OCI-LY3 (cell line): Measurements from ENCODE around the gene ASTN1.

ENCODE experiments used
- H2AFZ ChIP-seq: fragments of 200-600, 300-600 bp; shearing (Covaris generic); 2 replicates; pipeline ENCODE4 v1.6.0; 2014; ENCODE audit warnings: antibody characterized with exemption, low read depth, low read length
- H3K27ac ChIP-seq: fragments of 200-600, 300-600 bp; sonication (generic); 2 replicates; pipeline ENCODE4 v1.5.1; 2014; ENCODE audit warnings: mild to moderate bottlenecking, low read length, moderate library complexity, mixed read lengths
- H3K27me3 ChIP-seq: fragments of 200-600, 300-600 bp; sonication (generic); 2 replicates; pipeline ENCODE4 v1.6.1; 2014; ENCODE audit warnings: low read depth, low read length, mixed read lengths
- H3K36me3 ChIP-seq: fragments of 200-600, 300-600 bp; sonication (generic); replicated peaks from 2 replicates; pipeline ENCODE3; 2014; ENCODE audit warnings: low read depth, low read length, mixed read lengths
- H3K4me1 ChIP-seq: fragments of 300-600, 200-600 bp; sonication (generic); 2 replicates; pipeline ENCODE4 v1.6.1; 2014; ENCODE audit warnings: low read length, mixed read lengths
- H3K4me2 ChIP-seq: fragments of 200-600, 300-600 bp; sonication (generic); 2 replicates; pipeline ENCODE4 v1.6.1; 2014; ENCODE audit warnings: low read length, mixed read lengths
- H3K4me3 ChIP-seq: fragments of 300-600, 200-600 bp; sonication (generic); 2 replicates; pipeline ENCODE4 v1.5.1; 2014; ENCODE audit warnings: antibody characterized with exemption, mild to moderate bottlenecking, low read length, moderate library complexity
- H3K79me2 ChIP-seq: fragments of 300-600, 200-600 bp; shearing (Covaris generic); 2 replicates; pipeline ENCODE4 v1.6.1; 2014; ENCODE audit warnings: mild to moderate bottlenecking, low read length, mixed read lengths
- H3K9ac ChIP-seq: fragments of 300-600, 200-600 bp; shearing (Covaris generic); 2 replicates; pipeline ENCODE4 v1.6.0; 2014; ENCODE audit warnings: mild to moderate bottlenecking, low read length, moderate library complexity
- H3K9me3 ChIP-seq: fragments of 200-600, 300-600 bp; shearing (Covaris generic); 2 replicates; pipeline ENCODE4 v1.6.1; 2014; ENCODE audit warnings: low read length, mixed read lengths; ENCODE audit not compliant: insufficient read depth
- H4K20me1 ChIP-seq: fragments of 200-600, 300-600 bp; sonication (generic); 2 replicates; pipeline ENCODE4 v1.6.1; 2016; ENCODE audit warnings: low read length, mixed read lengths; ENCODE audit not compliant: insufficient read depth
- CTCF ChIP-seq: fragments of 200-600, 300-600 bp; sonication (generic); IDR thresholded peaks from 2 replicates; pipeline ENCODE4 v1.5.1; 2014; ENCODE audit warnings: antibody characterized with exemption, low read length, low read depth
- EZH2phosphoT487 ChIP-seq: fragments of 200-600 bp; shearing (Covaris generic); IDR thresholded peaks from 2 replicates; pipeline ENCODE4 v1.6.1; 2018; ENCODE audit warnings: antibody characterized with exemption, mixed run types, low read depth

Gene ASTN1

DNA sequence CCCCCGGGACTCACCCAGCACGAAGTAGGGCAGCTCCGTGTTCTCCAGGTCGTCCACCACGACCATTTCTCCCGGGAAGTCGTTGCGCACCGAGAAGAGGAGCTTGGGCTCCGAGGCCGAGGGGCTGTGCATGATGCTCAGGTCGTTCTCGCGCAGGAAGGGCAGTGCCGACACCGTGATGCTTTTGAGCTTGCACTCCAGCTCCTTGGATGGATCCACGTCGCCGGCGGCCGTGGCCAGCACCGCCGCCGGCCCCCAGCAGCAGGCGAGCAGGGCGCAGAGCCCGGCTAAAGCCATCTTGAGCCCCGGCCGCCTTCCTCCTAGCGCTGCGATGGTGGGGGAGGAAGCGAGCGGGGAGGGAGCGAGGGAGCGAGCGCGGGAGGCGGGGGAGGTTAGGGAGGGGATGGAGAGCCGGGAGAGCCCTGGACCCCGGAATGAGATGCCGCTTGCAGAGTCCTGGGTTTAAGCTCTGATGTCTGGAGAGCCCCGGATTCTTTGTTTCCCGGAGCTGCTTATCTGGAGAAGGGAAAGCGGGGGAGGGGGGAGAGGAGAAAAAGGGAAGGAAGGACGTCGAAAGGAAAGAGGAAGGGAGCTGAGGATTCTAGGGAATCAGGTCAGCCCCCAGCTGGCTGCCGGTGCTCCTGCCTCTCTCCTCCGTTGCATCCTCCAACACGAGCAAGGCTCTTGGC, at the start of gene ASTN1:
ASTN1 (minus strand) TSS at position 333 of the 689 bp plus-strand sequence; CDS start at position 297, 36 bp downstream.
- H3K27me3 ChIP-seq, result peaks cover 12% of the 10 kb centered on the region; the same call in 1 of the 2 replicates

DNA sequence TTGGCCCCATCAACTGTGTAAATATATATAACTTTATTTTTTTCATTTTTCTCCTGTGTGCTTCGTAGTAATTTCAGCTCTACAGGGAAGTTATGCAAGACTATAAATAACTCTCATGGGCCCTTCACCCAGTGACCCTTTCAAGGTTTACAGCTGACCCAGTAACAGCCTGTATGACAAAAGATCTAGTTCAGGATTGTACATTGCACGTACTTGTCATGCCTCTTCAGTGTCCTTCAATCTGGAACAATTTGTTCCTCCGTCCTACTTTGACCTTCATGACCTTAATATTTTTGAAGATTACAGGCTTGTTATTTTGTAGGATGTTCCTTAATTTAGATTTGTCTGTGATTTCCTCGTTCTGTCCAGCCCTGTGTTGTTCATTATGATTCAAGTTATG, 46.7 kb upstream of the ASTN1 start:
- Histone ChIP-seq H3K27me3 (no peaks in the 10 kb centered on the region), H3K9ac (no peak overlapping the region), H3K79me2 (no peaks in the 10 kb centered on the region), H3K27ac (no peak overlapping the region), H3K36me3 (no peaks in the 10 kb centered on the region), H3K4me1 (no peaks in the 10 kb centered on the region), H2AFZ (no peak overlapping the region), H4K20me1 (no peaks in the 10 kb centered on the region), H3K4me3 (no peak overlapping the region), H3K9me3 (no peaks in the 10 kb centered on the region), H3K4me2 (no peak overlapping the region)
- TF ChIP-seq CTCF (no peak), EZH2phosphoT487 (no peak)

More for the DNA sequence above, at the start of gene ASTN1:
- H3K79me2 ChIP-seq, result no peaks in the 10 kb centered on the region
- H3K4me2 ChIP-seq, result no peak within 1 kb of the TSS
- H2AFZ ChIP-seq, result no peak within 1 kb of the TSS
- no peak within 1 kb of the TSS for H3K4me3 ChIP-seq
- no peaks in the 10 kb centered on the region for H3K9me3 ChIP-seq
- H4K20me1 ChIP-seq, result no peaks in the 10 kb centered on the region
- no peak within 1 kb of the TSS for H3K27ac ChIP-seq
- no peaks in the 10 kb centered on the region for H3K36me3 ChIP-seq
- H3K9ac ChIP-seq, result no peak within 1 kb of the TSS
- H3K4me1 ChIP-seq, result no peaks in the 10 kb centered on the region
- TF ChIP-seq EZH2phosphoT487, result no peak
- no peak for TF ChIP-seq CTCF

DNA sequence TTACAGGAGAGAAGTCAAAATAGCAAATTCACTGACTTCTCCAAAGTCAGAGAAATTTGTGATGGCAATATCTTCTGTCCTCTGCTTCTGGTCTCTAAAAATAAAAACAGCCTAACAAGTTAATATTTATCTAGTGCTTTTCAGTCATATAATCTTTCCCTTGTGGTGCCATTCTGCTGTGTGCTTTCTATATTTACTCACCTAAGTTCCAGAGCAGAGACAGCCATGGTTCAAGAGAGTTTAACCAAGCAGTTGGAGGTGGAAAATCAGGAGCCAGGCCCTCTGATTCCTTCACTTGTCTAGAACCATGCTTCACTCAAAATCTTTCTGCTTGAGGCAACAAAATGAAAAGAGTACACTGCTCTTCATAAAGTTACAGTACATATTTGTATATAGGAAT, 45.6 kb upstream of the ASTN1 start:
- H3K27ac ChIP-seq, result no peak overlapping the region
- TF ChIP-seq EZH2phosphoT487, result no peak
- H4K20me1 ChIP-seq, result no peaks in the 10 kb centered on the region
- H3K36me3 ChIP-seq, result no peaks in the 10 kb centered on the region
- no peaks in the 10 kb centered on the region for H3K79me2 ChIP-seq
- no peak overlapping the region for H3K4me2 ChIP-seq
- H3K4me1 ChIP-seq, result no peaks in the 10 kb centered on the region
- no peaks in the 10 kb centered on the region for H3K9me3 ChIP-seq
- no peaks in the 10 kb centered on the region for H3K27me3 ChIP-seq
- H3K9ac ChIP-seq, result no peak overlapping the region
- no peak overlapping the region for H3K4me3 ChIP-seq
- H2AFZ ChIP-seq, result no peak overlapping the region

- Histone ChIP-seq H3K79me2 (no peaks in the 10 kb centered on the region), H3K9me3 (no peaks in the 10 kb centered on the region), H2AFZ (no peak overlapping the region), H3K4me3 (no peak overlapping the region), H4K20me1 (no peaks in the 10 kb centered on the region), H3K4me2 (no peak overlapping the region), H3K9ac (no peak overlapping the region), H3K36me3 (no peaks in the 10 kb centered on the region), H3K4me1 (no peaks in the 10 kb centered on the region), H3K27me3 (no peaks in the 10 kb centered on the region), H3K27ac (no peak overlapping the region)
- TF ChIP-seq EZH2phosphoT487 (no peak), CTCF (no peak)
Observed at GRCh38 chr1:177209357-177209756, 44.8 kb upstream of the ASTN1 start.
